Stimulated activated CD4-positive, alpha-beta T cell treated with anti-CD3 and anti-CD28 coated beads, Interleukin-4, amount 100 ng/mL, for 1 hour (primary cell): Measurements from ENCODE around the gene BOLL.
"Not testable (repeated sequence)": the region's sequence is repeated elsewhere in the genome, so short reads cannot be mapped to it uniquely, and the experiment has no call there.

Experiments used
- DNase-seq: peaks from one replicate; pipeline ENCODE4 v3.0.0-alpha.2; 2020

BOLL gene

GRCh38 chr2:197705912-197706838, 78.9 kb downstream of the BOLL start:
- DNase-seq, result peak; percentile 8

DNA sequence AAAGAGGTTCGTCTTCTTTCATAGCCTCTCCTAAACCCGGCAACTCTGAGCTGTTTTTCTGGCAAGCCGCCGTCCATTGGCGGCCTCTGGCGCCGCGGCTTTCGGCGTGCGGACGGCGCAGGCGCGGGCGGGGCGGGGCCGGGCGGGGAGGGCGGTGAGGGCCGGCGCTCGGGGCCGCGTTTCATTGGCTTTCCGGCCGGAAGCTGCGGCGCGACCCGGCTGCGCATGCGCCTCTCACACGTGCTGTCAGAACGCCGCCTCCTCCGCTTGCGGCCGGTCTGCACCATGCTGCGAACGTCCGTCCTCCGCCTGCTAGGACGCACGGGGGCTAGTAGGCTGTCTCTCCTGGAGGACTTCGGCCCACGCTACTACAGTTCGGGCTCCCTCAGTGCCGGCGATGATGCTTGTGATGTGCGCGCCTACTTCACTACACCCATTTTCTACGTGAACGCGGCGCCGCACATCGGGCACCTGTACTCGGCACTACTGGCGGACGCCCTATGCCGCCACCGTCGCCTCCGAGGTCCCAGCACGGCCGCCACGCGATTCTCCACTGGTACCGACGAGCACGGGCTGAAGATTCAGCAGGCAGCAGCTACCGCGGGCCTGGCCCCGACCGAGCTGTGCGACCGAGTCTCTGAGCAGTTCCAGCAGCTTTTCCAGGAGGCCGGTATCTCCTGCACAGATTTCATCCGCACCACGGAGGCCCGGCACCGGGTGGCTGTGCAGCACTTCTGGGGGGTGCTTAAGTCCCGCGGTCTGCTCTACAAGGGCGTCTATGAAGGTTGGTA, 79.8 kb downstream of the BOLL start, which contains the start of gene MARS2:
Gene MARS2, plus strand, starts transcription at position 249 of the 791 bp plus-strand sequence. Its CDS starts 37 bp downstream, at position 286.
- peak; percentile 93 for DNase-seq

DNA sequence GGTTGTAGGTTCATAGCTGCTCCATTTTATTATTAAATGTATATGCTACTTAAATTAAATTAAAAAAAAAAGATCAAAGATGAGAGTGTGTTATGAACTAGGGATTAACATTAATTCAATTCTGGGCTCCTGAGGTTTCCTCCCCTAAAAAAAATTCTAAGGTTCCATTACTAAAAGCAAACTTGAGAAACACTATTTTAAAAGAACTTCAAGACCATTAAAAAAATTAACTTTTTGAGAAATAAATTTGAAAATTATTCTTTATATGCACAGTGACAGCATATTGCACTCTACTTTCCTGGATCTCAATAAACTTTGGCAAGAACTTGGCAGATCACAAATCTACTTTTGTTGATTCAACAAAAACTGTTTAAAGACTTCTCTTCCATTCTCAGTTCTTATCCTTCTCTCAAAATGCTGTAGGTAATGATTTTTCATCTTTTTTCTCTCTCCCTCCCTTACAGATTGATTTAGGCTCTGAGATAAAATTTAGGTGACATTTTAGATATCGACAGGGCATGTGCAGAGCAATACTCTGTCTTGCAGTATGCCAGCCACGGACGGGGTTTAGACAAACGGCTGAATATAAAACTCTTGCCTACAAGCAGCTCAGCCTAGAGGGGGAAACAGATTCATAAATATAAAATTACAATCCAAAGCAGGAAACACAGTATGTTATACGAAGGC, 80.5 kb downstream of the BOLL start:
- DNase-seq, result no peak

- no peak for DNase-seq
Measured at GRCh38 chr2:197700960-197701359, 84.2 kb downstream of the BOLL start.

DNA sequence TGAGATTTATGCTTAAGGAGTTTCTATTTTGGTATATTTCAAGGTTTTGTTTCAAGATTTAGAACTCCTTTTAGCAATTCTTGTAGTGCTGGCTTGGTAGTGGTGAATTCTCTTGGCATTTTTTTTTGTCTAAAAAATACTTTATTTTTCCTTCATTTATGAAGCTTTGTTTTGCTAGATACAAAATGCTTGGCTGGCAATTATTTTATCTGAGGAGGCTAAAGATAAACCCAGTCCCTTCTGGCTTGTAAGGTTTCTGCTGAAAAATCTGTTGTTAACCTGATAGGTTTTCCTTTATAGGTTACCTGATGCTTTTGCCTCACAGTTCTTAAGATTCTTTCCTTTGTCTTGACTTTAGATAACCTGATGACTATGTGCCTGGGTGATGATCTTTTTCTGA, 85.4 kb downstream of the BOLL start:
- not testable (repeated sequence) for DNase-seq

DNA sequence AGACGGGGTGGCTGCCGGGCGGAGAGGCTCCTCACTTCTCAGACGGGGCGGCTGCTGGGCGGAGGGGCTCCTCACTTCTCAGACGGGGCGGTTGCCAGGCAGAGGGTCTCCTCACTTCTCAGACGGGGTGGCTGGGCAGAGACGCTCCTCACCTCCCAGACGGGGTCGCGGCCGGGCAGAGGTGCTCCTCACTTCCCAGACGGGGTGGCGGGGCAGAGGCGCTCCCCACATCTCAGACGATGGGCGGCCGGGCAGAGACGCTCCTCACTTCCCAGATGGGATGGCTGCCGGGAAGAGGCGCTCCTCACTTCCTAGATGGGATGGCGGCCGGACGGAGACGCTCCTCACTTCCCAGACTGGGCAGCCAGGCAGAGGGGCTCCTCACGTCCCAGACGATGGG, 88.5 kb downstream of the BOLL start:
- not testable (repeated sequence) for DNase-seq

DNA sequence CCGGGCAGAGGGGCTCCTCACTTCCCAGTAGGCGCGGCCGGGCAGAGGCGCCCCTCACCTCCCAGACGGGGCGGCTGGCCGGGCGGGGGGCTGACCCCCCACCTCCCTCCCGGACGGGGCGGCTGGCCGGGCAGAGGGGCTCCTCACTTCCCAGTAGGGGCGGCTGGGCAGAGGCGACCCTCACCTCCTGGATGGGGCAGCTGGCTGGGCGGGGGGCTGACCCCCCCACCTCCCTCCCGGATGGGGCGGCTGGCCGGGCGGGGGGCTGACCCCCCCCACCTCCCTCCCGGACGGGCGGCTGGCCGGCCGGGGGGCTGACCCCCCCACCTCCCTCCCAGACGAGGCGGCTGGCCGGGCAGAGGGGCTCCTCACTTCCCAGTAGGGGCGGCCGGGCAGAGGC, 89.1 kb downstream of the BOLL start:
- not testable (repeated sequence) for DNase-seq

DNA sequence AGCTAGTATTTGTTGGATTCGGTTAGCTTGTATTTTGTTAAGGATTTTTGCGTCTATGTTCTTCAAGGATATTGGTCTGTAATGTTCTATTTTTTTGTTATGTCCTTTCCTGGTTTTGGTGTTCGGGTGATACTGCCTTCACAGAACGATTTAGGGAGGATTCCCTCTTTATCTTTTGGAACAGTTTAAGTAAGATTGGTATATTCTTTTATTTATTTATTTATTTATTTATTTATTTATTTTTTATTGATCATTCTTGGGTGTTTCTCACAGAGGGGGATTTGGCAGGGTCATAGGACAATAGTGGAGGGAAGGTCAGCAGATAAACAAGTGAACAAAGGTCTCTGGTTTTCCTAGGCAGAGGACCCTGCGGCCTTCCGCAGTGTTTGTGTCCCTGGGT, 89.9 kb downstream of the BOLL start:
- DNase-seq, result not testable (repeated sequence)

GRCh38 chr2:197677483-197677882, 107.6 kb downstream of the BOLL start:
- DNase-seq, result no peak

- DNase-seq, result no peak
Measured at GRCh38 chr2:197677056-197677455, 108.1 kb downstream of the BOLL start.
